GM18520 (cell line): Measurements from ENCODE around the gene CNOT3.
"Not testable (repeated sequence)": the region's sequence is repeated elsewhere in the genome, so short reads cannot be mapped to it uniquely, and the experiment has no call there.

ENCODE experiments used
- ATAC-seq: cut with Tn5 transposase; IDR thresholded peaks from one replicate; pipeline ENCODE4 v1.9.1; 2021; ENCODE audit not compliant: unreplicated experiment

Gene CNOT3

GRCh38 chr19:54165222-54165621, 27.7 kb downstream of the CNOT3 start:
- no peak for ATAC-seq

DNA sequence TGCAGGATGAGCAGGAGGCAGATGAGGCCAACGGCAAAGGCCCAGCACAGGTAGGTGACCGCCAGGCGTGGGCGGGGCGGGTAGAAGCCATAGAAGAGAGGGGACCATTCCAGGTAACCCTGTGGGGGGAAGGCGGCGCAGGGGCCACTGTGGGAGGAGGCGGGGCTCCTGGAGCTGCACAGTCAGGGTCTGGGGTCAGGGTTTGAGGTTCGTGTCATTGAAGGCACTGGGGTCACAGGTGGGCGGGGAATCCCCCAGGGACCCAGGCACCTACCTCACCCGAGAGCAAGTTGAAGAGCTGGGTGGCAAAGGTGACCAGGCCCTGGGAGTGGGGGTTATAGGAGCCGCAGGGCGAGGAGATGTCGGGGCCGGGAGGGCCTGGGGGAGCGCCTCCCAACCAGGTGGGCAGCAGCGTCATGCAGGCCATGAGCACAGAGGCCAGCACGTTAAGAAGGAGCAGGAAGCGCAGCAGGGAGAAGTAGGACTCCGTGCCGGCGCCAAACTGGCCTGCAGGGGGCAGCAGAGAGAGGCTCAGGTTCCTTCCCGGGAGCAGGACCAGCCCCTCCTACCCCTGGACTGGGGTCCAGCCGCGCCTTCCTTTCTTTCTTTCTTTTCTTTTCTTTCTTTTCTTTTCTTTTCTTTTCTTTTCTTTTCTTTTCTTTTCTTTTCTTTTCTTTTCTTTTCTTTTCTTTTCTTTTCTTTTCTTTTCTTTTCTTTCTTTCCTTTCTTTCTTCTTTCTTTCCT, 30.8 kb downstream of the CNOT3 start:
- no peak for ATAC-seq

DNA sequence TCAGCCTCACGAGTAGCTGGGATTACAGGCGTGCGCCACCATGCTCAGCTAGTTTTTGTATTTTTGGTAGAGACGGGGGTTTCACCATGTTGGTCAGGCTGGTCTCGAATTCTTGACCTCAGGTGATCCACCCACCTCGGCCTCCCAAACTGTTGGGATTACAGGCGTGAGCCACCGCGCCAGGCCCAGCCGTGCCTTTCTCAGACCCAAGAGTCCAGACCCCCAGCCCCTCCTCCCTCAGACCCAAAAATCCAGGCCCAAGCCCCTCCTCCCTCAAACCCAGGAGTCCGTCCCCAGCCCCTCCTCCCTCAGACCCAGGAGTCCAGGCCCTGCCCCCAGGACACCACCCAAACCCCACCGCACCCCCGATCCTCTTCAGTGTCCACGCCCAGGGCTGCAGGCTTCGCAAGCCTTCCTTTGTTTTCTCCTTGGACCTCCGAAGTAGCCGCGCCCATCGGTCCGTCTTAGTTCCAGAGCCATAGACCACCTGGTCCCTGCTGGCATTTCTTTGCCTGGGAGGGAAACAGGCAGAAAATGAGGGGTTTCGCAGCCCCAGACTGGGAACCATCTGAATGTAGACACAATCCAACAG, 31.7 kb downstream of the CNOT3 start:
- ATAC-seq = no peak

DNA sequence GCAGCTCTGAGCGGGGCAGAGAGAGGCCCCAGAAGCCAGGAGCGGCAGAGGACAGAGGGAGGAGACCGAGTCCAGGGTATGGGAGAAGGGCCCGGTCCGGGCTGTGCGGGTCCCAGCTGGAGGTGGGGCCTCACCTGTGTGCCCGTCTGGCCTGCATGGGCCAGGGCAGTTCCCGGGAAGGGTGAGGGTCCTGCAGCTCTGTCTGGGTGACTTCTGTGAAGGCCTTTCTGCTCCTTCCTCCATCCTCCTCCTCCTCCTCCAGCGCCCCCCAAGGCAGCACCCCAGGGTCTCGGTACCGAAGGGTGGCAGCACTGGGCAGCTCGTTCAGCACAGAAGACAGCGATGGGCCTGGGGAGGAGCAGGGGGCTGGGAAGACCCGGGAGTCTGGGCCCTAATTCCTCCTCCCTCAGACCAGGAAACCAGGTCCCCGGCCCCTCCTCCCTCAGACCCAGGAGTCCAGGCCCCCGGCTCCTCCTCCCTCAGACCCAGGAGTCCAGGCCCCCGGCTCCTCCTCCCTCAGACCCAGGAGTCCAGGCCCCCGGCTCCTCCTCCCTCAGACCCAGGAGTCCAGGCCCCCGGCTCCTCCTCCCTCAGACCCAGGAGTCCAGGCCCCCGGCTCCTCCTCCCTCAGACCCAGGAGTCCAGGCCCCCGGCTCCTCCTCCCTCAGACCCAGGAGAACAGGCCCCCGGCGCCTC, 34.3 kb downstream of the CNOT3 start:
- not testable (repeated sequence) for ATAC-seq

- ATAC-seq = no peak
Observed at GRCh38 chr19:54172471-54173358, 35.2 kb downstream of the CNOT3 start, which contains the start of gene TMC4. TSS of gene TMC4 (minus strand) at chr19:54173160. CDS start at chr19:54173117, 43 bp downstream.

DNA sequence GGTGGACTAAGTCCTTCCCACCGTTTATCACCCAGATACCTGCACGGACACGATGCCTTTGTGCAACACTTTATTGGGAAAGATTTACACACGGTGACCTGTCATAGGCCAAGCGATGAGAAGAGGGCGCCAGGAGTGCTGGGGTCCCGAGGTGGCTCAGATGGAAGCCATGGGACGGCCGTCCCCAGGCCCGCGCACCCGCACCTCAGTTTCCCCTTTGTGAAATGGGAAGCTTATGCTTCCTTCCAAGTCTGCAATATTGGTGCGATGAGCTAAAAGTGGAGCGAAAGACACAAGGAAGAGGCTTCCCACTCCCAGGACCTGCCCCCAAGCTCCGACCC, 35.8 kb downstream of the CNOT3 start:
- no peak for ATAC-seq

GRCh38 chr19:54173951-54174834, 36.6 kb downstream of the CNOT3 start:
- no peak for ATAC-seq

- ATAC-seq = no peak
Observed at GRCh38 chr19:54178581-54179261, 41.2 kb downstream of the CNOT3 start.

GRCh38 chr19:54179262-54179852, 41.8 kb downstream of the CNOT3 start:
- ATAC-seq = no peak

- no peak for ATAC-seq
Observed at GRCh38 chr19:54179921-54180461, 42.4 kb downstream of the CNOT3 start.

DNA sequence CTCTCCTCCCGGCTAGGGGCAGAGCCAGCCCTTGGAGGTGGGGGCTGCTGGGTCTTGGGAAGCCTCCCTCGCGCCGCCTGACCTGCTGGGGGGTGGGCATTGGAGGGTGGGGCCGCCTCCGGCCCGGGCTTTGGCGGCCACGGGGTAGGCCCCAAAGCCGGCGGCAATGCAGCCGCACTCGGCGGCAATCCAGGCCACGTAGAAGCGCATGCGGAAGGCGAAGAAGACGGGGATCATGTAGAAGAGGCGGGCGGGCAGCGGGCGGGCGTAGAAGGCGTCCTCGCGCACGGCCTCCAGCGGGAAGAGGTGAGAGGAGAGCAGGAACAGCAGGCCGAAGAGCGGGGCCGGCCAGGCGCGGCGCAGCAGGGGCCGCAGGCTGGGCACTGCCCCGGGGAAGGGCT, 43.1 kb downstream of the CNOT3 start:
- no peak for ATAC-seq

DNA sequence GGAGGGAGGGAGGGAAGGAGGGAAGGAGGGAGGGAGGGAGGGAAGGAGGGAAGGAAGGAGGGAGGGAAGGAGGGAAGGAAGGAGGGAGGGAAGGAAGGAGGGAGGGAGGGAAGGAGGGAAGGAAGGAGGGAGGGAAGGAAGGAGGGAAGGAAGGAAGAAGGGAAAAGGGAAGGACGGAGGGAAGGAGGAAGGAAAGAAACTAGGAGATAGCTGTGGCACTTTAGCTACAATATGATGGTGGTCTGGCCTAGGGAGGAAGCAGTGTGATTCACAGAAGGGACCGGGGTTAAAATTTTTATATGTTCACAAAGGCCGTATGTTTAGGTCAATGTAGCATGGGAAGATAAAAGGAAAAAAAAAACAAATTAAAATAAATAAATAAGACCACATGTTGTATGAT, 44.3 kb downstream of the CNOT3 start:
- ATAC-seq = not testable (repeated sequence)

GRCh38 chr19:54183431-54183830, 45.9 kb downstream of the CNOT3 start:
- no peak for ATAC-seq

GRCh38 chr19:54186351-54186750, 48.8 kb downstream of the CNOT3 start:
- ATAC-seq = no peak

DNA sequence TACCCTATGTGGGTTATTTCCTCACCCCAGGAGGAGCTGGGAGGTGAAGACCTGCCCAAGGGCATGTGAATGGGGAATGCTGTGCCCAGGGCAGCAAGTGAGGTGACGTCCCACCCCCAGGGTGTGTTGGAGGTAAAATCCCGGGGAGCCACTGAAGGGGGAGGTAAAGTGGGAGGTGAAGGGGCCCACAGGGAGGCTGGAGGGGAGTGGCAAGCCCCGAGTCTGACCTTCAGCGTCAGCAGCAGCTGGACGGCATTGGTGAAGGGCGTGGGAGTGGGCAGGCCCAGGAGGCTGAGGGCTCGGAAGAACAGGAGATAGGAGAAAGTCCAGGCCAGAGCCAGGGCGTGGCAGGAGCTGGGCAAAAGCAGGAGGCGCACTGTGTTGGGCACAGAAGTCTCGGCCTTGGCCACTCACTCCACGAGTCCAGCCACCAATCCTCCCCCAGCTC, 49.4 kb downstream of the CNOT3 start:
- ATAC-seq = no peak

- no peak for ATAC-seq
Observed at GRCh38 chr19:54188215-54188871, 50.8 kb downstream of the CNOT3 start.

- ATAC-seq = peak; percentile 11
Observed at GRCh38 chr19:54189145-54189734, 51.7 kb downstream of the CNOT3 start, which contains the start of gene MBOAT7. TSS of gene MBOAT7 (minus strand) at chr19:54189580. CDS start at chr19:54188508, 1,072 bp downstream.
